Immature natural killer cell (primary cell): ENCODE data around the gene FBP1. TPM values are rescaled to one million over a fixed set of nuclear protein-coding genes. Genes with fewer than 3 reads are reported as not detected.
"Not testable (repeated sequence)": the region's sequence is repeated elsewhere in the genome, so short reads cannot be mapped to it uniquely, and the experiment has no call there.

Source experiments
- DNase-seq, 3 donors: peaks; one replicate each; pipeline ENCODE4 v3.0.0; 2022; ENCODE audit warnings: mixed read lengths in 1 of 3
- H3K27ac Mint-ChIP-seq, 6 donors: one replicate each; pipeline ENCODE4 v1.8.0; 2020; ENCODE audit warnings: mixed read lengths in 6 of 6, mild to moderate bottlenecking in 5 of 6, inconsistent platforms in 4 of 6, moderate library complexity in 3 of 6
- H3K27me3 Mint-ChIP-seq, 3 donors: one replicate each; pipeline ENCODE4 v1.8.0; 2020 to 2021; ENCODE audit warnings: low read depth in 3 of 3, mild to moderate bottlenecking in 3 of 3, mixed read lengths in 3 of 3, moderate library complexity in 3 of 3, inconsistent platforms in 1 of 3
- H3K36me3 Mint-ChIP-seq, 3 donors: one replicate each; pipeline ENCODE4 v1.8.0; 2020; ENCODE audit warnings: mixed read lengths in 3 of 3, inconsistent platforms in 2 of 3, mild to moderate bottlenecking in 2 of 3
- H3K4me1 Mint-ChIP-seq, 2 donors: one replicate each; pipeline ENCODE4 v1.8.0; 2020; ENCODE audit warnings: inconsistent platforms in 2 of 2, mild to moderate bottlenecking in 2 of 2, mixed read lengths in 2 of 2, moderate library complexity in 1 of 2
- H3K4me3 Mint-ChIP-seq, 5 donors: one replicate each; pipeline ENCODE4 v1.8.0; 2020; ENCODE audit warnings: mild to moderate bottlenecking in 5 of 5, mixed read lengths in 5 of 5, inconsistent platforms in 3 of 5, moderate library complexity in 3 of 5
- H3K9me3 Mint-ChIP-seq, 6 donors: one replicate each; pipeline ENCODE4 v1.8.0; 2020; ENCODE audit warnings: mild to moderate bottlenecking in 6 of 6, mixed read lengths in 6 of 6, inconsistent platforms in 4 of 6, moderate library complexity in 3 of 6
- polyA plus RNA-seq, 3 donors: library from polyadenylated mRNA; unstranded; fragments of 300-500 nt; fragmentation: Illumina TruSeq; gene quantifications; one replicate each; pipeline ENCODE4 v1.2.3, GENCODE V29; 2021

FBP1 gene
- polyA plus RNA-seq, 3 donors from 2014 or later: 17.8 to 25.5 (median 22.0) TPM

DNA sequence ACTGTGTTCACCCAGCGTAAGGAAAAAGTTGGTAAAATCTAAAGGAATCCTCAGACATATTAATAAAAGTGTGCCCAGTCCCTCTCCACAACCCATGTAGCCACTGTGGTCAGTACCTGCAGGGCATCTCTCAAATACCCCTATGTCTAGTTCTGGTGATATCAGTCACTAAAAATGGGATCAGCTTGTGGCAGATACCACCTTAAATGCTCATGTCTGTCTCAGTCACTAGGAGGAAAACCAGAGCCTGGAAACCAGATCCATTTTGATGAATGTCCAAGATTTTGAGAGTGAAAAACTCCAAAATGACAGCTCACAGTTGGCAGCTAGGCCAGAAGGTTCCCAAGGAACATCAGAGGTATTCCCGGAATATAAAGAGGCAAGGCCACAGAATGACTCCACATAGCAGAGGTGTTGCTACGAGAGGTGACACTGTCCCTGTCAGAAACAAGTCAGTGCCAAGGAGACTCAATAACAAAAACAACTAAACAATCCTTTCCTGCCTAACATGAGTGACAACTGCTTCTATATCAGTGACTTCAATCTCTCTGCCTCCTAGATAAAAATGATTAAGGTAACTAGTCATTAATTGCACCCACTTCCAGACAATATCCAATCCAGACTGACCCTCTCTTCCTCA lies 70.9 kb downstream of the FBP1 start:
- Mint-ChIP-seq H3K4me3 (no peak overlapping the region), H3K27ac (no peak overlapping the region), H3K36me3 (no peaks in the 10 kb centered on the region), H3K9me3 (no peaks in the 10 kb centered on the region), H3K4me1 (no peaks in the 10 kb centered on the region), H3K27me3 (peaks cover 2 to 7% (median 5%) of the 10 kb centered on the region in 3 donors)
- DNase-seq: no peak

DNA sequence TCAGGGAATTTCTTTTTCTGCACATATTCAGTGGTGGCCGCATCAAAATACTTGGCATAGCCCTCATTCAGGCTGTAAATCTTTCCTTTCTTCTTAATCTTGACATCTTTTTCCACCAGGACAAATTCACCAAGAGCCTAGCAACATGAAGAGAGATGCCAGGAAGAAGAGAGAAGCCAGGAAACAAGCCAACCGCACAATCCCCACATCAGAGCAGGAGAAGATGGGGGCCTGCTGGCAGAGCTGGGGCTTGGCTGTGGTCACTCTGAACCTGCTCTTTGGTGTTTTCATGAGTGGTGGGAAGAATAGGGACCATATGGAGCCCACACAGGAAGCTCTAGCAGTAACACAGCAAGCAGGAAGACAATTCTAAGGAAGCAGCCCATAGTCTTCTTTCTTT lies 72.0 kb downstream of the FBP1 start:
- no peak for DNase-seq
- Mint-ChIP-seq H3K27me3 (peaks cover 2 to 7% (median 2%) of the 10 kb centered on the region in 3 donors), H3K27ac (no peak overlapping the region), H3K4me3 (no peak overlapping the region), H3K36me3 (no peaks in the 10 kb centered on the region), H3K9me3 (no peaks in the 10 kb centered on the region), H3K4me1 (no peaks in the 10 kb centered on the region)

DNA sequence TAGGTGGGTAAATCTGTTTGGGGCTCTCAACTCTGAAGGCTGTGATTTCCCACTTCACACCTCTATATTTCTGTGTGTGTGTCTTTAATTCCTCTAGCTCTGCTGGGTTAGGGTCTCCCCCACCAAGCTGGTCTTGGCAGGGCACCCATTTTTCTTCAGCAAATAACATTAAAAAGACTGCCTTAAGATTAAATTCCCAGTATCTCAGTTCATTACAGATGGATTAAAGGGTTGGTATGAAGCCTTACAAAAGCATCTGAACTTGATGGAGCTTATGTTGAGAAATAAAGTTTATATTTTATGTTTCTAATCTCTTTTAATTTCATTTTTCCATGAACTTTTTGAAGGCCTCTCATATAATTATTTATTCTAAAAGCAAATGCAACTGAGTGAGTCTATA lies 72.8 kb downstream of the FBP1 start:
- no peak for DNase-seq
- Mint-ChIP-seq H3K9me3 (no peaks in the 10 kb centered on the region), H3K4me1 (no peaks in the 10 kb centered on the region), H3K27me3 (peaks cover 2 to 7% (median 3%) of the 10 kb centered on the region in 3 donors), H3K4me3 (no peak overlapping the region), H3K36me3 (no peaks in the 10 kb centered on the region), H3K27ac (no peak overlapping the region)

DNA sequence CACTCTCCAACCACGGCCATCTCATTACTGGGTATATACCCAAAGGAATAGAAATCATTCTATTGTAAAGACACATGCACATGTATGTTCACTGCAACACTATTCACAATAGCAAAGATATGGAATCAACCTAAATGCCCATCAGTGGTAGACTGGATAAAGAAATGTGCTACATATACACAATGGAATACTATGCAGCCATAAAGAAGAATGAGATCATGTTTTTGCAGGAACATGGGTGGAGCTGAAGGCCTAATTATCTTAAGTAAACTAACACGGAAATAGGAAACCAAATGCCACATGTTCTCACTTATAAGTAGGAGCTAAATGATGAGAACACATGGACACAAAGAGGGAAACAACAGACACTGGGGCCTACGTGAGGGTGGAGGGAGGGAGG lies 75.0 kb downstream of the FBP1 start:
- not testable (repeated sequence) for H3K27me3 Mint-ChIP-seq, DNase-seq, H3K27ac Mint-ChIP-seq

DNA sequence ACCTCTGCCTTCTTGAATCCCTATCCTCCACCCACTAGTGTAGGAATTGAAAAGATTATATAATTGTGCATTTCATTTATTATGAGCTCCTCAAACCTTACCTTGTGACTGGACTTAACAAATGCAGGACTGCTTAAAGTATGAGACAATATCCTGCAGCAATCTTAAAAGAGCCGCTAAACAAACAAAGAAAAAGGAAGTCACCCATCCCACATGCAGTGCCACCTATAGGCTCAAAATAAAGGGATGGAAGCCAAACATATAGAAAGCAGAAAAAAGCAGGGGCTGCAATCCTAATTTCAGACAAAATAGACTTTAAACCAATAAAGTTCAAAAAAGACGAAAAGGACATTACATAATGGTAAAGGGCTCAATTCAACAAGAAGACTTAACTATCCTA lies 75.8 kb downstream of the FBP1 start:
- no peaks in the 10 kb centered on the region for H3K4me1 Mint-ChIP-seq
- H3K27me3 Mint-ChIP-seq: peaks cover 0 to 8% (median under 1%) of the 10 kb centered on the region in 3 donors
- DNase-seq: no peak
- no peak overlapping the region for H3K27ac Mint-ChIP-seq
- no peak overlapping the region for H3K4me3 Mint-ChIP-seq
- no peaks in the 10 kb centered on the region for H3K9me3 Mint-ChIP-seq
- no peaks in the 10 kb centered on the region for H3K36me3 Mint-ChIP-seq

More for the DNA sequence above, 75.0 kb downstream of the FBP1 start:
- not testable (repeated sequence) for H3K9me3 Mint-ChIP-seq, H3K4me3 Mint-ChIP-seq, H3K36me3 Mint-ChIP-seq, H3K4me1 Mint-ChIP-seq

DNA sequence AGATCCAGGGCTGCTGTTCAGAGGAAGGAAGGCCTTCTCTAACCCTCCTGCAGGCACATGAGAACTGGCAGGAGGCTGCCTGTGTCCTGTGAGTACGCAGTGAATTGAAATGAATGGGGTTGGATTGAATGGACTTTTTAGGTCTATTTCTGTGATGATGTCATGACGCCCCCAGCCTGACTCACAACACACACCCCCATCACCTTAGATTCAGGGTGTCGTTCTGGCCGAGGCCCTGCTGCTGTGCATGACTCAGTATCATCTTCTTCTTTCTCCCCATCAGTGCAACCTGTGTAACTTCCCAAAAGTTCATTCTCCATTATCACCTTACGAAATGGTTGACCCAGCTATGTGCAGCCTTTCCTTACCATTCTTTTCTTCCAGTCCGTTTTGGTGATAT lies 79.1 kb downstream of the FBP1 start:
- Mint-ChIP-seq H3K27ac (no peak overlapping the region), H3K4me1 (no peaks in the 10 kb centered on the region), H3K9me3 (no peaks in the 10 kb centered on the region), H3K27me3 (peaks cover 2 to 8% (median 3%) of the 10 kb centered on the region in 3 donors), H3K36me3 (no peaks in the 10 kb centered on the region), H3K4me3 (no peak overlapping the region)
- no peak for DNase-seq

DNA sequence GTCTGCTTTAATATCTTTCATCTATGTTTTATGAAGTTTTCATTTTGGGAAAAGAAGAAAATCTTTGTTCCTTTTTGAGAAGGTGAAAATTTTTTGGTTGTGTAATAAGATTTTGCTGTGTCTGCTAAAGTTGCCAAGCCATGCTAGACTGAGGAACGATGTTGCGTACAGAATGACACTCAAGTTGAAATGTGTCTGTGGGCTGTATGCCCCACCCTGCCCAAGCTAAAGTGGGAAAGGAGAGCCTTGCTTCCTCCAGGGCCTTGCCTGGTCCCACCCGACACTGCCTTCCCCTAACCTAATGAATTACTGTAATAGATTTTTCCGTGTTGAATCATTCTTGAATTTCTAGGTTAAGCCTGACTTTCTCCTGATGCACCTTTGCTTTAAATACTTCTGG lies 81.9 kb downstream of the FBP1 start:
- Mint-ChIP-seq H3K9me3 (no peaks in the 10 kb centered on the region), H3K27ac (no peak overlapping the region), H3K4me1 (no peaks in the 10 kb centered on the region), H3K27me3 (peaks cover 6 to 9% (median 8%) of the 10 kb centered on the region in 3 donors), H3K36me3 (no peaks in the 10 kb centered on the region), H3K4me3 (no peak overlapping the region)
- DNase-seq: no peak

DNA sequence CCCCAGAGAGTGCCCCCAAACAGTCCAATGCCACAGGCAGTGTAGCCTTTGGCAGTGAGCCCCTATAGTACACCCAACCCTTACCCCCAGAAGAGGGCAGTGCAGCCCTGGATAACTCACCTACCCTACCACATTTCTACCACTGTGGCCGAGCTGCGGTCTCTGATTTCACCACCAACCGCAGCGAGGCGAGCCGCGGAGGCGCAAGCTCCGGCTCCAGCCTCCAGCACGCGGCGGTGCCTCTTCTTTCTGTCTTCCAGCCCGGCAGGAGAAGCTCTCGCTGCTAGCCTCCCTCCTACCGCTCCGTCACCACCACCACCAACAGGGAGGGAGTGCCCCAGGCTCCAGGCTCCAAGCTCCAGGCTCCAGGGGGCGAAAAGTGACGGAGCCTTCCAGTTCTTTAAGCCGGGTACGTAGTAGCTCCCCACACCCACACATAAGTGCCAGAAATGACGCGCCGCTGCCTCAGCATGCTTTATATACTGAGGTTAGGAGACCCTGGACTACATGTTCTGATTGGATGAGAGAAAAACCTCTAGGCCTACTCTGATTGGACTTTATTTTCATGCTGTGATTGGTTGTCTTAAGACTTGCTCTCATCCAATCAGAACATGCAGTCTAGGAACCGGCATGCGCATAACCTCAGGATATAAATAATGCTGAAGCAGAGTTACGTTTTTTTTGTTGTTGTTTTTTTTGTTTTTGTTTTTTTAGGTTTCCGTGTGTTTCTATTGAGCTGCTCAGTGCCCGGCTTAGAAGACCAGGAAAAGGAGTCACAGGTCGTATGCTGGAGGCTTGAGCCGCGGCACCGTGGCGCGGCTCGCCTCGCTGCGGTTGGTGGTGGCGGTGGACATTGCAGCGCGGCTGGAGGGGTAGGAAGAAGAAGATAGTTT lies 84.6 kb downstream of the FBP1 start, which contains the start of gene PCAT7:
TSS of gene PCAT7 (plus strand) at position 645 of the 893 bp plus-strand sequence.
- Mint-ChIP-seq H3K9me3 (no peaks in the 10 kb centered on the region), H3K27ac (no peak within 1 kb of the TSS)
- peak in 2 of 3 donors; percentile 6 to 34 for DNase-seq

DNA sequence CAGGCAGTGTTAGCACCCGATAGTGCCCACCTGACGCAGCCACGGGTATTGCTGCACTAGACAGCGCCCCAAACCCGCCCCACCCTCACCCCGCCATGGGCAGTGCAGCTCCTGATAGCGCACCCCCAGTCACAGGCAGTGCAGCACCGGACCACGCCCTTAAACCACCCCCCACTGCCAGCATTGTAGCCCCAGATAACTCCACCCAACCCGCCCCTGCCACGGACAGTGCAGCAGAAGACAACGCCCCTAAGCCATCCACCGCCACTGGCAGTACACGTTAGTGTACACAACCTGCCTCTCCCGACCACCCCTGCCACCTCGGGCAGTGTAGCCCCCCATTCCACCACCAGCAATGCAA lies 85.3 kb downstream of the FBP1 start:
- Mint-ChIP-seq H3K36me3 (no peaks in the 10 kb centered on the region), H3K27ac (no peak overlapping the region), H3K9me3 (no peaks in the 10 kb centered on the region), H3K4me1 (no peaks in the 10 kb centered on the region), H3K27me3 (peaks cover 2 to 10% (median 9%) of the 10 kb centered on the region in 3 donors), H3K4me3 (no peak overlapping the region)
- DNase-seq: no peak

More for the DNA sequence above, 84.6 kb downstream of the FBP1 start, which contains the start of gene PCAT7:
- no peaks in the 10 kb centered on the region for H3K36me3 Mint-ChIP-seq
- no peak within 1 kb of the TSS for H3K4me3 Mint-ChIP-seq
- H3K4me1 Mint-ChIP-seq: no peaks in the 10 kb centered on the region
- H3K27me3 Mint-ChIP-seq: peaks cover 2 to 10% (median 9%) of the 10 kb centered on the region in 3 donors

Other genes with a start within 250 kb of the FBP1 start
- not detected for gene PCAT7, start 84.4 kb downstream of the FBP1 start, polyA plus RNA-seq
- not detected for gene FBP2, start 45.7 kb downstream of the FBP1 start, polyA plus RNA-seq
- 1 to 10 TPM; 4.1 to 6.5 (median 5.2) TPM for gene AOPEP, start 87.2 kb upstream of the FBP1 start, polyA plus RNA-seq